Skeletal muscle tissue (tissue), 4 donors: Measurements from ENCODE around the gene PHC1. TPM values are rescaled to one million over a fixed set of nuclear protein-coding genes. Genes with fewer than 3 reads are reported as not detected.

Experiments
- H3K27ac ChIP-seq: one replicate; pipeline ENCODE4 v1.7.0; 2013; ENCODE audit warnings: mild to moderate bottlenecking, low read depth, low read length, inconsistent platforms
- H3K27me3 ChIP-seq, 3 donors: one replicate each; pipeline ENCODE4 v1.7.0; 2013; ENCODE audit warnings: low read length in 3 of 3; ENCODE audit not compliant: control insufficient read depth in 3 of 3, insufficient read depth in 3 of 3
- H3K36me3 ChIP-seq, 3 donors: one replicate each; pipeline ENCODE4 v1.7.0; 2013; ENCODE audit warnings: low read length in 3 of 3; ENCODE audit not compliant: control insufficient read depth in 3 of 3, insufficient read depth in 3 of 3
- H3K4me1 ChIP-seq, 3 donors: one replicate each; pipeline ENCODE4 v1.7.0; 2013; ENCODE audit warnings: low read length in 3 of 3, mild to moderate bottlenecking in 3 of 3; ENCODE audit not compliant: control insufficient read depth in 3 of 3, insufficient read depth in 3 of 3
- H3K4me3 ChIP-seq, 3 donors: one replicate each; pipeline ENCODE4 v1.7.0; 2013; ENCODE audit warnings: low read length in 3 of 3
- H3K9ac ChIP-seq, 3 donors: one replicate each; pipeline ENCODE4 v1.7.0; 2013; ENCODE audit warnings: low read length in 3 of 3, mild to moderate bottlenecking in 3 of 3, moderate library complexity in 2 of 3, low read depth in 1 of 3
- H3K9me3 ChIP-seq, 3 donors: one replicate each; pipeline ENCODE4 v1.7.0; 2013; ENCODE audit warnings: low read length in 3 of 3; ENCODE audit not compliant: control insufficient read depth in 3 of 3
- total RNA-seq: library from RNA; depleted of rRNA; stranded (reverse); fragments of >200 nt; gene quantifications from one replicate; pipeline ENCODE4 v1.2.3, GENCODE V29; 2014
- donor health status: Osteomylitis.

PHC1 gene
- total RNA-seq, 1 donor from 2014 or later: 15.1 TPM

- H3K27me3 ChIP-seq: no peaks in the 10 kb centered on the region
- H3K27ac ChIP-seq: no peak within 1 kb of the TSS
- H3K9ac ChIP-seq: no peak within 1 kb of the TSS
- no peak within 1 kb of the TSS for H3K4me3 ChIP-seq
- no peaks in the 10 kb centered on the region for H3K9me3 ChIP-seq
- no peaks in the 10 kb centered on the region for H3K36me3 ChIP-seq
- no peaks in the 10 kb centered on the region for H3K4me1 ChIP-seq
Observed at GRCh38 chr12:8989413-8989812, 75.1 kb downstream of the PHC1 start, which contains the start of gene KLRG1. Gene KLRG1, plus strand, starts transcription at chr12:8989546. Its CDS starts 90 bp downstream, at chr12:8989636.

Other genes with a start within 250 kb of the PHC1 start
- 40.7 TPM for gene RIMKLB, start 216.5 kb upstream of the PHC1 start, total RNA-seq
- not detected for gene A2ML1, start 91.9 kb upstream of the PHC1 start, total RNA-seq
- 138 TPM for gene M6PR, start 35.1 kb downstream of the PHC1 start, total RNA-seq
- 3.7 TPM for gene KLRG1, start 75.0 kb downstream of the PHC1 start, total RNA-seq
- 244 TPM for gene A2M, start 201.4 kb downstream of the PHC1 start, total RNA-seq